NCI-H2107 treated with DMSO at 0.1 percent for 48 hours (cell line): ENCODE measurements around the gene TUBB2A.
"Not testable (repeated sequence)": the region's sequence is repeated elsewhere in the genome, so short reads cannot be mapped to it uniquely, and the experiment has no call there.

ENCODE experiments used
- DNase-seq: peaks from one replicate; lab custom pipeline; 2025; ENCODE audit not compliant: unreplicated experiment; lab: John Stamatoyannopoulos, UW

Gene TUBB2A

DNA sequence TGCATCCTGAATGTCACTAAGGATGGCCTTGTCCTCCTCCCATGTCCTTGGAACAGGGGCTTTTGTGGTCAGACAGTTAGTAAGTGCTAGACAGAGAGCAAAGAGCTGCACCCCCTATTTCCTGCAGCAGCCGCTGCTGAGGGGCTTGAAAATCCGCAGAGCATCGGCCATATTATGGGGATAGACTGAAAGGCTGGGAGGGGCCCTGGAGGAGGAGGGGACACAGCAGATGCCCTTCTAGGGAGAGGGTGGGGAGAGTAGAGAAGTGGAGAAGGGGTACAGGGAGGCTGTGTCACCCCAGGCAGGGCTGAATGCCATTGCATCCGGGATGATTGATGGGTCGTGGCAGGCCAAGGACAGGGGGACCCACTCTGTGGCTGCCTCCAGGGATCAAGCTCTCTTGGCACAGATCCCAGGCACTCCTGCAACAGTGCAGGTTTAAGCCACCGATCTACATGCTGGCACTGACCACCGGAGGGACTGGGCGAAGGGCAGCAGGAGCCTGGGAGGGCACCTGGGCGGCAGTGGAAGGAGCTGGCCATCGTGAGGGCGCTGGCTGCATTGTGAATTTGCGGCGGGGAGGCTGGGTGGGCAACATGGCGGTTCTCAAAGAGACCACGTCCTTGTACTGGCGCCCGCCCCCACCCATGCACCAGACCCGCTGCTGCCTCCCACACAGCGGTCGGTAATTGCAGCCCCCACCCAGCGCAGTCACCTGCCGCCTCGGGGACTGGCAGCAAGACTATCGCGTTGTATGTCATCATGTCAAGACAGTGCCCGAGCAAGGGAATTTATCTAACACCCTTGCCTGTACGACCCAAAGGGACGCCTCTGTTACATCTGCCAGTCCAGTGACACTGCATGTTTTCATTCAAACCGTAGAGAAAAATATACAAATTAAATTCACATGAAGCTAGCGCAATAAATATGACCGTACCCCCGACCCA, 887 bp downstream of the TUBB2A start:
- DNase-seq: not testable (repeated sequence)

GRCh38 chr6:3155416-3155815, 1.9 kb downstream of the TUBB2A start:
- DNase-seq: not testable (repeated sequence)

DNA sequence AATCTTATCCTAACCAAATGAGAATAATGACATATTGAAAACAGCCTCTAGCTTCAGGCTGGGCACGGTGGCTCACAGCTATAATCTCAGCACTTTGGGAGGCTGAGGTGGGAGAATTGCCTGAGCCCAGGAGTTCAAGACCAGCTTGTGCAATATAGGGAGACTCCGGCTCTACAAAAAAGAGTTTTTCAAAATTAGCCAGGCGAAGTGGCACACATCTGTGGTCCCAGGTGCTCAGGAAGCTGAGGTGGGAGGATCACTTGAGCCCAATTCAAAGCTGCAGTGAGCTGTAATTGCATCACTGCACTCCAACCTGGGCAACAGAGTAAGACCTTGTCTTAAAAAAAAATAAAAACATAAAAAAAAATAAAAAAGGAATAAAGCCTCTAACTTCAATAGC, 4.7 kb downstream of the TUBB2A start:
- no peak for DNase-seq

GRCh38 chr6:3151691-3152090, 5.7 kb downstream of the TUBB2A start:
- DNase-seq: no peak

DNA sequence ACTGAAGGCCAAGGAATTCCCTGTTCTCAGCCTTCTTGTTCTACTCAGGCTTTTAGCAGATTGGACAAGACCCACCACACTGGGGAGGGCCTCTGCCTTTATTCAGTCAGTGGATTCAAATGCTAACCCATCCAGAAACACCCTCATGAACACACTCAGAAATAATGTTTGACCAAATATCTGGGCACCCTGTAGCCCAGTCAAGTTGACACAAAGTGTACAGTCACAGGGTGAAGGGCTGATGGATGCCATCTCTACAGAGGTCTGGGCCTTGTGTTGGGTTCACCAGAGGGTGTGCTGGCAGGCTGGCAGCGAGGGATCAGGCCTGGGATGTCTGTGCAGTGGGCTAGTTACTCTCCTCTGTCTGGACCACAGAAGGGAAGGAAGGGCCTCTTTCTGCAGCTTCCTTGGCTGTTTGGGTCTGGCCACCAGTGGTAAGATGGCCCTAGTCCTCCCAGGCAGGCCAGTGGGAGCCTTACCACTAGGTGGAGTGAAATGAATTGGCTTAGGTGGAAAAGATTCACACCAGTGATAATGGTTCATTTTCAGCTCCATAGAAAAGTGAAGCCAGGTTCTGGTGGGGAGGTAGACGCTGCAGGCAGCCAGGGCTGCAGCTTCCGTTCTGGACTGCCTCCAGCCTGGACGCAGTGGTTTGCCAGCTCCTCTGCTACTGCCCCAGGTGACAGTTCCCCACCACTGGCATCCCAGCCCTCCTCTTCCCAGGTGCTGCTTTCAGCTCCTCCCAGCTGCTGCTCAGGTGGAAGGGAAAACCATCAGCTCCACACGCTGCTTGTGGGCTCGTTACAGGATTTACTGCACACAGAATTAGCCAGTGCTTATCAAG, 9.2 kb downstream of the TUBB2A start:
- DNase-seq: no peak

- DNase-seq: no peak
Measured at GRCh38 chr6:3144571-3144970, 12.8 kb downstream of the TUBB2A start.

DNA sequence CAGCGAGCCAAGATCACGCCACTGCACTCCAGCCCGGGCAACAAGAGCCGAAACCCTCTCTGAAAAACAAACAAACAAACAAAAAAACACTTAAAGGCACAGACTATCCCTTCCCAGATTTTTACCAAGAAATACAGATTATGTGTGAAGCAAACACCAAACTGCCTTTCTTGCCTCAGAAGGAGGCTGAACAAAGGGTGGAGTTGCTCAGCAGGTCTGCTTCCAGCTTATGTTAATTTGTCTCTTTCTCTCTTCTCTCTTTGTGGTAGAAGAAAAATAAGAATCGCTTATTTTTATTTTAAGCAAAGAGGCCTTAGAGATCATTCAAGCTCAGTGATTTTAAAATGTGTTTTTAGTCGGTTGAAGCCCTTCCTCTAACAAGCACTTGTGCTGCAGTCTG, 14.2 kb downstream of the TUBB2A start:
- no peak for DNase-seq

DNA sequence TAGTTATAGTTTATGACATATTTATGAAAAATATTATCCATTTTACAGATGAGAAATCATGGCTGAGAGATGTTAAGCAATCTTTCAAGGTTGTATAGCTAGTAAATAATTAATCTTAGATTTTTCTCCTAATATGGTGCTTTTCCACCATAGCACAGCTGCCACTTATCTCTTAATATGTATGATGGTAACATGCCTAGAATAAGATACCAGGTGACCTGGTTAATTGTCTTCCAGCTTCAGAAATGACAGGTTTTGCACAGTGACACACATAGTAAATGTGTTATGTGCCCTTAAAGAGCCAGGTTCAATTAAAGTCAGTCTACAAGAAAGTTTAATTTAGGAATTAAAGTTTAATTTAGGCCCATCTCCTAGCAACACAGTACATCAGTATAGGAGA, 14.8 kb downstream of the TUBB2A start:
- no peak for DNase-seq

DNA sequence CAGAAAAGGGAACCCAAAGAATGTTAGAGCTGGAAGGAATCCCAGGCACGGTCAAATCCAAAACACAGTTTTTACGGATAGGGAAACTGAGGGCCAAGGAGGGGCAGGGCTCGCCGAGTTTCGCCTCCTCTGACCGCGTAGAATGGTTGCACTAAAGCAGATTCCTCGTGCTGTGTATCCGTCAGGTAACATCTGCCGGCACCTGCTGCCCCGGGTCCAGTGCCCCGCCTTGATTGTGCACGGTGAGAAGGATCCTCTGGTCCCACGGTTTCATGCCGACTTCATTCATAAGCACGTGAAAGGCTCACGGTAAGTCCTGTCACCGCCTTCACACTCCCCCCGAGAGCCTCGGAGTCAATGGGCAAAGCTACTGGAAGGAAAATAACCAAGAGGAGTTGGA, 17.1 kb downstream of the TUBB2A start:
- no peak for DNase-seq

GRCh38 chr6:3139090-3139903, 18.0 kb downstream of the TUBB2A start:
- DNase-seq: peak; percentile 44

DNA sequence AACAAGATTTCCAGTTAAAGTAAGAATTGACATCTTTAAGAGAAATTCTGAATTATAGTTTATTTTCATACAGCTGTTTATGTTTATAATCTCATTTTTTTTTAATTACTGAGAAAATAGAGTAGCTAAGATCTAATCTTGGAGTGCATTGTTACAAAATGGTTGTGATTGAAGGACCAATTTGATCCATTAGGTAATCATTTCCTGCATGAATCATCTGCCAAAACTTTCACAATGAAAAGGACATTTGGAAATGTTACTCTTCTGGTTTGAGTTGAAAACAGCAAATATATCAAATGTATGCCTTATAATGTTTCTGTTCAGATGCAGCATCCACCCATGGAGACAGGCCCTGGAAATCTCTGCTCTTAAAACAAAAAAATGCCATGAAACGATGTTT, 19.0 kb downstream of the TUBB2A start:
- no peak for DNase-seq

DNA sequence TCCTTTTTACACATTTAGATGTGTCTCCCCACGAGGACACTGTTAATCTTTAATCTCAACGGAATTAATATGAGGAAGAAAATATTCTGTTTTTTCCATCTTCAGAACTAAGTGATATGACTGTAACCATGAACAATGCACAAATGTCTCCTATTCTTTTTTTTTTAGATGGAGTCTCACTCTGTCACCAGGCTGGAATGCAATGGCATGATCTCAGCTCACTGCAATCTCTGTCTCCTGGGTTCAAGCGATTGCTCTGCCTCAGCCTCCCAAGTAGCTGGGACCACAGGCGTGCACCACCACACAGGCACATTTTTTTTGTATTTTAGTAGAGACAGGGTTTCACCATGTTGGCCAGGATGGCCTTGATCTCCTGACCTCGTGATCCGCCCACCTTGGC, 19.5 kb downstream of the TUBB2A start:
- not testable (repeated sequence) for DNase-seq

GRCh38 chr6:3137057-3137777, 20.1 kb downstream of the TUBB2A start:
- no peak for DNase-seq

DNA sequence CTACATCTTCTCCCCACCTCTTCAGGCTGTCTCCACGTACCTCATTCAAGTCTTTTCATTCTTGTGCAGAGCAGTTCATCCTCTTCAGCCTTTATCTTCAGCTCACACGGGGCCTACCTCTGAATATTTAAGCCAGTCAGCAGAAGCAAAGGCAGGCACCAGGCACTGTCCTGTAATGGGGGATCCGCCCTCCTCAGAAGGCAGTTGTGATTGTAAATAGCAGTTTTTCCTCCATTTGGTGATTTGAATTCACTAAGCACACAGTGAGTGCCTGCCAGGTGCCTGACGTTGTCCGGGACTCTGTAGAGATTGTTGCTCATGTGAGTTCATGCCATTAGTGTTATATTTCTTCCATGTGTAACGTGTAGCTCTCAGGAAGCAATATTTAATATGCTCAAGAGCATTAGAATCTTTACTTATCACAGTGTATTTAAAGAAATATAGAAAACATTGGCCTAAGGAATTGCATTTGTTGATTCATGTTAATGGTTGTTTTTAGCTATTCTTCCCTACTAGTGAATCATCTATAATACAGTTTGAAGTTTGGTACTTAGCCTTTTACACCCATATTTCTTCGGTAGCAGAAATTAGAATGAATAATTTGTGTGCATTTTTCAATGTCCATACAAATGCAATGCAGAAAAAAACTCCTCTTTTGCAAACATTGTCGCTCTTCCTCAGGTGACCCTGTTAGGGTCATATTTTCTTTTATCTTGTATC, 20.9 kb downstream of the TUBB2A start:
- DNase-seq: no peak

- DNase-seq: no peak
Measured at GRCh38 chr6:3135668-3136291, 21.6 kb downstream of the TUBB2A start.

DNA sequence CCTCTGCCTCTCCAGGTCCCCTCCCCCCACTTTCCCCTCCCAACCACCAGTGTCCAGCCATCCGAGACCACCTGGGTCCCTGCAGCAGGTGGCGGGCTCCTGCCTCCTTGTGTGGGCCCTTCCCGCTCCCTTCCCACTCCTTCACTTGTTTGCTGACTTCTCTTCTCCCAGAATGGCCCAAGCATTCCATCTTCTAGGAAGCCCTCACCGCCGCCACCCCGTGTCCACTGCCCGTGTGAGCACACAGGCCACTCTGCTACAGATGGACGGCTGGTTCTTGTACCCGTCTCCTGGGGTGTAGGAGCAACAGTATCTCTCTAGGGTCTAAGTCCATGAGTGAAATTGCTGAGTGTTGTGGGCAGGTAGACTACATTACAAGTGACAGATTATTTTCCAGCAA, 23.8 kb downstream of the TUBB2A start:
- no peak for DNase-seq

DNA sequence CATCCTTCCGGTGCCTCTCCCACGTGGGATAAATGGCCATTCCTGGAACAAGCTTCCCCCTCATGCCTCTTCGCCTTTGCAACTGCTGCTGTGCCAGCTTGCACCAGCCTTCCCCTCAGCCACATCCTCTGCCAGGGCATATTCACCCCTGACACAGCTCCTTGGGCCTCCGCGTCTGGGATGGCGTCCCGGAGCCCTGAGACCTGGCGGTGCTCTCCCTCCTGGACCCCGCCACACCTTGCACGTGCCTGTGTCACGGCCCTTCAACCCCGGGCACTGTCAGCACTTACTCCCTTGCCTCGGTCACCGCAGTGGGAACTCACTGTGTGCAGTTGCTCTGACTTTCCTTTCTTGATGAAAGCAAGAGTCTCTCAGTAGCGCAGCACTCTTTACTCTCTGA, 25.6 kb downstream of the TUBB2A start:
- no peak for DNase-seq

DNA sequence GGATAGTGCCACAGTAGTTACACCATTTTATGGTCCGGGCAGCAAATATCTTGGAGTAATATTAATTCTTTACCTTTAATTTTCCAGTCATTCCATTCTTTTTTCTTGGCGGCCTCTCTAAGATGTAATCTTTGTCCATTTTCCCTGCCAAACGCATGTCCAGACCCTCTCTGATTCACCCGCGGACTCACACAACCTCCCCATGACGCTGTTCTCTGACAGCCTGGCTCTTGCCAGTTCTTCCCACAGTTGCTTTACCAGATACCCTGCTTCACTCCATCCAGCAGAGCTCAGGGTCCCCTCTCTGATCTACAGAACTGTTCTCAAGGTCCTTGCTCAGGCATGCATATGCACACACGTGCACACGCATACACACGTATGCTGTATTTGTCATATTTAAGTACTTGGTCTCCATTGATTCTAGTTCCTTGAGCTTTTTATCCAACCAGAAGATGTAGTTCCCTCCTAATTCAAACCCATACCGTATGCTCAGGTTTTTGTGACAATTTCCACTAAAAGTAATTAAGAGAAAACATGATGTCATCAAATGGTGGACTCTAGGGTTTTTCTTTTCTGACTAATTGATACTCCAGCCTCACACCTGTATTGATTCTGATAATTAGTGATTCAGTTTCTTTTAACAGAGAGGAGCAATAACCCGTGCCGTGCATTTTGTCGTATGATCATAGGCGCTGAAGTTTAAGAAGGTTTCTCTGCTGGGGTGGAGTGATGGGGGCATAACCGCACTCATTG, 28.8 kb downstream of the TUBB2A start:
- DNase-seq: no peak

- DNase-seq: no peak
Measured at GRCh38 chr6:3125815-3126214, 31.5 kb downstream of the TUBB2A start.
